NCI-H69 (cell line): ENCODE measurements around the gene HDAC4.

Source experiments
- DNase-seq: peaks from one replicate; lab custom pipeline; 2025; lab: John Stamatoyannopoulos, UW

HDAC4 gene

DNA sequence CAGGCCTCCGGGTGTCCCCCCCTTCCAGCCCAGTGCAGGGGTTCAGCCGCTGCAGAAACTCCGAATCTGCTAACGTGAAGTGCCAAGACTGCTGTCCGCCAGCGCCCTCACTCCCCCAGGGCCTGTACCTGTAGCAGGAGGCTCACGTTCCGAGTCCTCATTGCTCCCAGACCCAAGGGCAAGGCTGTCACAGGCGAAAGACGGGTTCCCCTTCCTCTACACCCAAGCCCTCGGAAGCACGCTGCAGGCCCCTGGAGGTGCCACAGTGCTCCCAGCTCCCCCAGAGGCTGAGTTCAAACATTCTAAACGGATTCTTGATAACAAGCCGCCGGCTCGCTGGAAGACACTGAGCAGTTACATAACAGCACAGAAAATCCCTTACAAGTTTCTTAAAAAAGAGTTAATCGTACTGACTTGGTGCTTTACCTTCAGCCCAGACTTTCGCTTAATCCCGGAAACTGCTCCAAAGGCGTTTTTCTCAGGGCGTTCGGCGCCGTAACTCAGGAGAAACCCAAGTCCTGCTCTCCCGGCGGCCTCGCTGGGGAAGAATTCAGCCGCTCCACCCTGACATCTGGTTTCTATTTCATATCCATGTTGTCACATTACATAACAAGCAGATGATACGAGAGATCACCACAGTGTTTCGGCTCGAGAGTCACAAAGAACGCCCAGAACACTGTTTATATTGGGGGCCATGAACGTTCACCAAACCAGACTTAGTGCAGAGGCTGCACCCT, 92.0 kb downstream of the HDAC4 start:
- DNase-seq = no peak

DNA sequence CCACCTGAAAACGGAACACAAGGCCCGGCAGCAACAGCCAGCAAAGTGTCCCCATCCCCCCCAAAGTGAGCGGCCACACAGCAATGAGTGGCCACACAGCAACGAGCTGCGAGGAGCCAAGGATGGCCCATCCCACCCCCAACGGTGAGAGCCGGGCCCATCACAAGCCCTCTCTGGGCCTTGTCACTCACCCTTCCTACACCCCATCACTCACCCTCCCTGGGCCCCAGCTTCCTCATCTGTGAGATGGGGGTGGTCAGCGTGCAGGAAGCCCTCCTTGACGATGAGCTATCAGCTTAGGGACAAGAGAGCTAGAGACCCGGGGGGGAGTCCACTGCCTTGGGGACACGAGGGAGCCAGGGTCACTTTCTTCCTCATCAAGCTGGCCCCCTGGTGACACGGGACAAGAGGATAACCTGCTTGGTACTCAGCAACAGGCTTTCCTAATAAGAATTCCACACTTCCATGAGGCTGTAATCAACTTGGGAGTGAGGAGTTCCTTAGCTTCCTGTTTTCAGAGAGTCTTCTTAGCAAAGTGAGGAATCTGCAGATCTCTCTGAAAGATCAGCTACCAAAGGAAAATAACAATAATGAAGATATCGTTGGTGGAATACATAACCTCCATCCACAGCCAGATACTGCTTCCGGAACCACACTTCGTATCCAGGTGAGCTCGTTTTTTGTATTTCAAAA, 92.8 kb downstream of the HDAC4 start:
- DNase-seq = no peak

DNA sequence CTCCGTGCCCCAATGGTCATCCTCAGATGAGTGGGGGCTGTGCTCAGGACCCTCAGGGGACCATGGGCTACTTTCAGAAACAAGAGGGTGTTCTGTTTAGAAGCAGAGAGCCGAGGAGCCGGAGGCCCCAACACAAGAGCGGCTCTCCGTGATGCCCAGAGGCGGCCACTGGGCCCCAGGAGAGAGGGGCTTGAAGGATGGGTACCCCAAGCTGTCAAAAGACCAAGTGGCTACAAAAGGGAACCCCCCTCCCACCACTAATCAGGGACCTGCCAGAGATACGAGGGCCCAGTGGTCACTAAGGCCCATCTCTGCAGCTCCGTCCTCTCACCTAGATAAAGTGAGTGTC, 93.6 kb downstream of the HDAC4 start:
- DNase-seq = no peak

DNA sequence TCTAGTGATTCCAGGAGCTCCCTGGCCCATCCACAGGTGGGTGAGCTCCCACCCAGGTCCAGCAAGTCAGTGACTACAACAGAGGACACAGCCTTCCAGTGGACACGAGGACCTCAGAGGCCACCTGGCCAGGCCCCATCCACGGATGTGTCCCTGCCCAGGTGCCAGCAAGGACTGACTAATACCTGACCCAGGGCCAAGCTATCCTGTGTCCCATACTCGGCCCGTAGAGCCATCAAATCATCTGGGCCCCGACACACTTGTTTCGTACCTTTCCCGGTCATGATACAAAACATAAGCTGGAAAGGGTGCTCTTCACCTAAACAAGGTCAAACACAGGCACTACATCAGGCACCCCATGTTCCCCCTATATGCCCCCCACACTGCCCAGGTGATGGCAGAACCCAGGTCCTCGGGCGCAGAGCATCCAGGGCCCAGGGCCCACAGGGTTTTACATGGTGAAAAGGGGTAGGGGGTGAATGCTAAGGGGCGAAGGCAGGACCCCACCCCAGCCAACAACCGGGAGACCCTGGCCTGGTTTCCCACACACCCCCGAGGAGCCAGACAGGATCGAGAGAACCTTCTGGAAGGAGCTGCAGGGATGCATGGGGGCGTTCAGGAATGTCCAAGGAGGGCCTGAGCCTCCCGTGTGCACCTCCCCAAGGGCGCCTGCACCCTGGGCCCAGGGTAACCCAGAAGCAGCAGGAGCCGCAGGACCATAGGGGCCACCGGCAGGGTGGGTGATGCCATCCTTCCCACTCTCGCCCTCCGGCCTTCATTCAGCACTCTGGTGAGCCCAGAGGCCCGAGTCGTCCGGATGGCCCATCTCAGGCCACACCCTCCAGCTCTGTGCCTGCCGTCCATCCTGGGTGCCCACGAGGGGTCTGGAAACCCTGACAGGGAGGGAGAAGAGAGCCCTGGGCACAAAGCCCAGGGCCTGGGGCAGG, 94.3 kb downstream of the HDAC4 start:
- DNase-seq = no peak

DNA sequence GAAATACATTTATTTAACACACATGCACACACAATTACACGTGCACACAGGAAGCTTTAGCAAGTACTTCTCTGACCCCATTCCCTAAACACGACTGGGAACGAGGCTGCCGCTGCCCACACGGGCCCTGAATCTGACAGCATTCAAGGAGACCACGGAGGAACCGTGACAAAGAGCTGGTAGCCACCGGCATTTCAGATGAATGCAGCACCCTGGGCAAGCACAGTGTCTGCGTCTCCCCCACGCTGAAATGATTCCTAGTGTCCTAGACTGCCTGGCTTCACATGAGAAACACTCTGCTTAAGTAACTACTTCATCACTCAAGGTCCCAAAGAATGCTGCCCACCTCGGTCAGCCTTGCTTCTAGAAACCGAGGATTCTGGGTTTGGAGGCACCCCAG, 95.0 kb downstream of the HDAC4 start:
- DNase-seq = no peak

DNA sequence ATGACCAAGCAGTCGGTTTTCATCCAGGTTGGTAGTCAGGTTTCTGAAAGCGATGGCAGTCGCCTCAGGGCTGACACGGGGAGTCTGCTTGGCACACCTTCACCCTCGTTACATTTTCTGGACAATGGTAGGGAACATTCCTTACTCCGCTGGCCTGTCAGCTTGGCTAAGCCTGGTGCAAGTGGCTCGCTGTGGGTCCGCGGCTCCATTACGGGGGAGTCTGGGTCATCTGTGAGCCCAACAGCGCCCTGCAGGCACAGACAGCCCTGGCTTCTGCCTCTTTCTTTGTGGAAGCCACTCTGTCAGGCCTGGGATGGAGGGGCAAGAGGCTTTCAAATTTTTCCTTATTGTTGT, 95.6 kb downstream of the HDAC4 start:
- DNase-seq = no peak

DNA sequence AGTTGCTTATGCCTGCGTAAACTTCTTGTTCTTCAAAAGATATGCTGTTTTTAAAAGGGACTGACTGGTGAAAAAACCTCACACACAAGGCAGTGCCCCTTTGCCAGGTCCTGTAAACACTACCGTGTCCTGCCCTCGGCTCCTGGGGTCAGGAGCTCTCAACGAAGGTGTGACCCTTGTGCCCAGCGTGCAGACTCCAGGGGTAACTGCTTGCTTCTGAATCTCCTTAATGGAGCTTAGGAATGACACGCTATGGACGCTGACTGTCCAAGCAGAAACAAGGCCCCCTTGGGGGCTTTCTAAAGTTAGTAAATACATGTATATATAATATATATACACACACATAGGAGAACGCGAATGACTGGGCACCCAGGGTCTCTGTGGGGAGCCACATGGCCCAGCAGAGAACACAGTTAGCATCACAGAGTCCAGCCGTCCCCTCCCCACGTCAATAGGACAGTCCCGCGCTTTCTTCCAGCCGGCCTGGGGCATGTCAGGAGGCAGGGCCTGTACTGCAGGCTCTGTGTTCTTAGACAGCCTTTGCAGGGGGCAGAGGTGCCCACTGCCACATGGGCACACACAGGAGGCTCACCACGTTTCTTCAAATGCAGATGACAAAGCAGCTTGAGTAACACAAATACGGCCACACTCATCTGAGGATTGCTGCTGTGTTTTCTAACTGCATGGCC, 96.1 kb downstream of the HDAC4 start:
- no peak for DNase-seq

DNA sequence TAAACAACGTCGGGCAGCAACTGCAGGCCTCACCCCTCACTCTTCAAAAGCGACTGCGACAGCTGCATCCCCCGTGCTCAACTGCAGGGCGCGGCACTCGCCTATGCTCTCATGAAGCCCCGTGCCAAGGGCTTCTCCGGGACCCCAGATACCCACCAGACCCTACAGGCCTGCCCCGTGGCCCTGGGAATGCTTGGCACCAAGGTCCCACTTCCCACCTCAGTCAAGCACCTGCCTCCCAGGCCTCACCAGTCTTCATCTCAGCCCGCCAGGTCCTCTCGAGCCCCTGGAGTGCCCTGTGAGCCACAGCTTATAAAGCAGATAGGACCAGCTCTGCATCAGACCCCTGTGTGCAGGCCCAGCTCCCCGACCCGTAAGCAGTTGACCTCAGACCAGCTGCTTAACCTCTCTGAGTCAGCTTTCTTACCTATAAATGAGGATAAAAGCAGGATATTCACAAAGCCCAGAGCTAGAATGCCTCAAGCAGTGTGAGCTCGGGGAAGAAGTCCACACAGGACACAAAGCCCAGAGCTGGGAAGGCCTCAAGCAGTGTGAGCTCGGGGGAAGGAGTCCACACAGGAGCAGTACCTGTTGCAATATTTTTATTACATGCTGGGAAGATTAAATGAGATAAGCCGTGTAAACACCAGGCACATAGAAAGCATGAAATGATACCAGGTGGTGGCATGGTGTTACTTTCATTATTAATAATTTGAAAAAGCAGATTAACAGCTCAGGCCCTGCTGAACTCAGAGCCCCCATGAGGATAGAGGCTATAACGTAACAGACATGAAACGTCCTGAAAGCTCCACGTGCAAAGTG, 96.9 kb downstream of the HDAC4 start:
- DNase-seq = no peak

DNA sequence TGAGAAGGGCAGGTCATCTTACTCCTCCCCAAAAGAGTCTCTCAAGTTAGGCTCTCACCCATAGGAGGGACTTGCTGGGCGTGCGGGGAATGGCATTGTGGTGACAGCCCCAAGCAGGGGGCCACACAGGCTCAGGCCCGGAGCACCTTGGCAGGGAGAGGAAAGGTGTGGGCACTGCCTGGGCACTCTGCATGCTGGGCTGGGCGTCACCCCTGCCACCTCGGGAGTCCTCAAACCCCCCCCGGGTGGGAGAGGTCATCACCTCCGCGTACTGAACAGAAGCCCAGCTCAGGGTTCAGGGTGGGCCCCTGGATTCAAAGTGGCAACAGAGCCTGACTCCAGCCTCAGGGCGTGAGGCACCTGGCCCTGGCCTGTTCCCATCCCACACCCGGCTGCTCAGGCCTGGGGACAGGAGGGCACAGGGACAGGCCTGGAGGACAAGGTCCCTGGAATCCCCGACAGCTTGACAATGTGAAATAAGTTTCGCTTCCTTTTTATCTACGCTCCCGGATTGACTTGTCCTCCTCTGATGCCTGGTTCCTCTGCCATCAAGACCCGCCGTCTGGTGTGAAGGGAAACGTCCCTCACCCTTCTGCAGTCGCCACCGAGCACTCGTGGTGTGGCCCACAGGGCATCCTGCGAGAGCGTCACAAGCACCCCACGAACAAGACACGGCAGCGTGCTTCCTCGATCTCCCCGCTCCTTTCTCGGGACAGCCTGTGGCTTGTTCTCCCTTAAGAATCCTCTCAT, 97.8 kb downstream of the HDAC4 start:
- no peak for DNase-seq

DNA sequence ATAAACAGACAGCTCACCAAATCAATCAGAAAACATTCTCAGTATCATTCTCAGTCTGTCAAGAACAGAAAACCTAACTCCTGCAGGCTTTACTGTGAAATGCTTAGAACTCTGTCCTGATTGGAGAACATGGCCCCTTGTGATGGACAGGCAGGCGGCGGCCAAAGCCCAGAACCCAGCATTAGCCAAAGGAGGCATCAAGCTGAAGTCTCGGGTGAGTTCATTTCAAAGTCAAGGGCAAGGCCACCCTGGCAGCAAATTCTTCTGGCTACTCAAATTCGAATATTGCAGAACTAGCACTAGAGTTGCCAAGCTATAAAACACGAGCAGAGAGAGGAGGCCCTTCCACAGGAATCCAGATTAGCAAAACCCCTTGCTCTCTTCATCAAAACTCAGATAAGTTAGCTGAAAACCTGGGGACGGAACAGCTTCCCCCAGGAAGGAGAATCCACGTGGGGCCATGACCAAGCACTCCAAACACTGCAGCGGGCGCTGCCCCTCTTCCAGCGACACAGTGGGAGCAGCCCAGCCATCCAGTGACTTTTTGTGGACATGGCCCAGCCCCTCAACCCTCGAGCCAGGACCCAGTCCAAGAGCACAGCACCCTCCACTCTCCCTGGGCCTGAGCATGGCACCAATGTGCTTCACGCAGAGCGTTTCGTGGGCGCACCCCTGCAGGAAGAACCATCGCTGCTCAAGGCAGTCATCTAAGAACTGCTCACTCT, 98.6 kb downstream of the HDAC4 start:
- no peak for DNase-seq

DNA sequence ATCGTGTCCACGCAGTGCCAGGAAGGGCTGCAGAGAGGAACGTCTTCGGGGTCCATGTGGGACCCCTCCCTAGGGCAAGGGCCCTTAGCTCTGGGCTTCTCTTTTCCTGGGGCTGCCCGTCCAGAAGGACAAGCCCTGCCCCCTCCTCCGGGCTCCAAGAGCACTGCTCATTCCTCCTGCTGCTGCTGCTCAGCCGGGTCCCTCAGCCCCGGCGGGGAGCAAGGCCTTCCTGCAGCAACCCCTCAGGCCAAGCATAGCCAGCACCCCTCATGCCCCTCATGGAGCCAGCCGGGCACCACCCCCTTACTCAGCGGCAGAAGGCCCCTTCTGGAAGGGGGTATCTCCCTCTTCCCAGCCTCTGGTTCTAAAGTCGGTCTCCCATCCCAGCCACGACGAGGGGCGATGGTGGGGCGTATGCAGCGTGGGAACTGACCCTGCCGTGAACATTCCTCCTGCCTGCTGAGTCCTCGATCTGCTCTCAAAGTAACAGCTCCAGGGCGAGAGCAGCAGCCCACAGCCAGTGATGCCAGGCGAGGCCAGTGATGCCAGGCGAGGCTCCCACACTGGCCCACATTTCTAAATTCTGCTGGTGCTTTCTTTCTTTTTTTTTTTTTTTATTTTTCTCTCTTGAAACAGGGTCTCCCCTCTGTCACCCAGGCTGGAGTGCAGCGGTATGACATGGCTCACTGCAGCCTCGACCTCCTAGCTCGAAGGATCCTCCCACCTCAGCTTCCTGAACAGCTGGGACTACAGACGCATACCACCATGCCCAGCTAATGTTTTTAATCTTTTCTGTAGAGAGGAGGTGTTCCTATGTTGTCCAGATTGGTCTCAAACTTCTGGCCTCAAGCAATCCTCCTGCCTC, 99.7 kb downstream of the HDAC4 start:
- DNase-seq = no peak

DNA sequence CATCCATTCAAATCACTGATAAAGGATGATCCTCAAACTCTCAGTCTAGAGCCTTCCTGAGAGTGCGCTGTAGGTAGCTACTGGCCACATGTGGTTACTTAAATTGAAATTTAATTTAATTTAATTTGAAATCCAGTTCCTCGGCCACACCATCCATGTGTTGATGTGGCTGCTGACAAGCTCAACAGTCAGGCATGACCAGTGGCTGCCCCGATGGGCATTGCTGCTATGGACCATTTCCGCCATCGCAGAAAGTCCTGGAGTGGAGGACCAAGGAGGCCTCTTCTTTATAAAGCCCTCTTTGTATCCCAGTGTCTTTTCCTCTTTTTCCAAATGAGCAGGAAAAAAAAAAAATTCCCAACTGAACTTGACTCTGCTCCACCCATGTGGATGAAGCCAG, 100.6 kb downstream of the HDAC4 start:
- DNase-seq = no peak

DNA sequence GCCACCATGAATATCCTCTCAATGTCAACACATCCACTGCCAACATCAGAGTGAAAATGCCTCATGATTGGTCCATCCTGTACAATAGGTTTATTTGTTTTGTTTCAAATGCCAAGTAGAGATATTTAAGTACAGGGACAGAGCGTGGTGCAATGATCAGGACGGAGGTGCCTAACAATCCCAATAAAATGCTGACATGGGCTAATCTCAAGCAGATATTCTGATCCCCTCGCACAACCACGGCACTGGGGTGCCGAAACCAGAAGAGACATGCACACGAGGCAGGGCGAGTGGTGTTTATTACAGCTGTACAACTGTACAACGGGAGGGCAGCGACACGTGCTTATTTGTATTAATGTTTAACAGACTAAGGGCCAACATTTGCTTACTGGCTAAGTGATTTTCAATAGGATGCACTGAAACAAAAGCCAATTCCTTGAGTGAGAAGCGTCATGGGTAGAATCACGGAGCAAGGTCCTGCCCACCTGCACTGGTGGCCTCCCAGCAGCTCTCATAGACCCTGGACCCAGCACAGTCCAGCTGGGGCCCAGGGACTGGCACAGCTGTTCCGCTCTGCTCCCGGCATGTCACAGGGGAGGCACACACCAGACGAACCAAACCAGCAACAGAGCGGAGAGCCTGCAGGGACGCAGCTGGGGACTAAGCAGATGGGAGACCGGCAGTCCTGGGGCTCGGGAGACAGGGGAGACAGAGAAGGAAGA, 101.4 kb downstream of the HDAC4 start:
- no peak for DNase-seq

DNA sequence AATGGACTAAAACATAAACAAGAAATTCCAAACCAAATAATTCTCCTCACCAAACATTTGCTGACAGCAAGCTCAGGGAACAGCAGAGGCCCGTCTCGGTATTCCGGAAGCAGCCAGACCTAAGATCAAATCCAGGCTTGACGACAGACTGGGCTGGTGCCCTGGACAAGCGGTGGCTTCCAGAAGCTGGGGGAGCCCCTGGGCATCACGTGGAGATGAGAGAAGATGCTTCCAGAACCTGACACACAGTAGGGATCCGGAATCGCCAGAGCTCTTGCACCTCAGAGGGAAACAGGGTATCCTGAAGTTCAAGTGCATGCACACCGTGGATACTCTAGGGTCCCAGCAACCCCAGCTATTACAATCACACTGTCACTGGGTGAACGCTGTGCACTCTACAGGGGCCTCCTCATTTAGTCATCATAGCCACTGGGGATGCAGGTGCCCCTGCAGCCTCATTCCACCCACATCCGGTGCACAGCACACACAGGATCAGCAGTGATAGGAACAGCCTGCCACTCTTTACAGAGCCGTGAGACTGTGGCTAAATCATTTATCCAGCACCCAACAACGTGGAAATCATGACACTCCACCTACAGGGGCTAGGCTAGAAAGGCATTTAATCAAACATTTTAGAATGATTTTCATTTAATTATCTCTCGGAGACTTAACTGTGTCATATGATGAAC, 102.6 kb downstream of the HDAC4 start:
- no peak for DNase-seq

DNA sequence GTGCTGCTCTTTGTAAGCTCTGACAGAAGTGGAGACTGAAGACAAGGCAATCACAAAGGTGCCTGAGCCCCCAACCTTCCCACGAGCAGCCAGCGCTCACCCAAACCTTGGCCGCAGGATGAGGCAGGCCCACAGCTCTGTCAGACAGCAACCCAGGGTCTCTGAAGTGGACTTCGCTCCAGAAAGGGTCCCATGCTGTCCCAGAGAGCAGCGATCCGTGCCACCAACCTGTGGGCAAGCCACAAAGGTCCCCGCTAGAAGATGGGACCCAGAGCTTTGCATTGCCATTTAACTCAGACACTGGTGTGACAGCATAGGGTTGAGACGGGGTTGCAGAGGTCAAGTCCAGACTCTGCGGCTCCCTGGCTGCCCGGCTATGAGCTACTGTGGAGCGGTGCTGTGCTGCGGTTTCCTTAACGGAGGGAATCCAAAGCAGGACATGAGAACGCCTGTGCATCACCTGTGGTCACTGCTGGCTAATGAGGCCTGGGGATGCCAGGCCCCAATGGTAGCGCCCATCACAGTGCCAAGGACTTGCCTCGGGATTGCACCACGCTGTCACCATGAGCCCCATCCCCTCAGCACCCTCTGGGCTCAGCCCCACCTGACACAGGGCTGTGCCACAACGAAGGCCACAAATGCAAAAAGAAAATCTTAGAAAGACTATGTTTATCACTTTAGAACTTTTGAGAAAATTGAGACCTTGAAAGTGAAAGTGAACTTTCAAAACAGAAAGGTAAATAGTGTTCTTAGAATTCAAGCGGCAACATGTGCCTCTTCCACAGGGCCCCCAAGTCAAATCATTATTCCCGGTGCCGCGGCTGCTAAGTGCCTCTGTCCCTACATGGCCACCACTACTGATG, 103.4 kb downstream of the HDAC4 start:
- DNase-seq = no peak

DNA sequence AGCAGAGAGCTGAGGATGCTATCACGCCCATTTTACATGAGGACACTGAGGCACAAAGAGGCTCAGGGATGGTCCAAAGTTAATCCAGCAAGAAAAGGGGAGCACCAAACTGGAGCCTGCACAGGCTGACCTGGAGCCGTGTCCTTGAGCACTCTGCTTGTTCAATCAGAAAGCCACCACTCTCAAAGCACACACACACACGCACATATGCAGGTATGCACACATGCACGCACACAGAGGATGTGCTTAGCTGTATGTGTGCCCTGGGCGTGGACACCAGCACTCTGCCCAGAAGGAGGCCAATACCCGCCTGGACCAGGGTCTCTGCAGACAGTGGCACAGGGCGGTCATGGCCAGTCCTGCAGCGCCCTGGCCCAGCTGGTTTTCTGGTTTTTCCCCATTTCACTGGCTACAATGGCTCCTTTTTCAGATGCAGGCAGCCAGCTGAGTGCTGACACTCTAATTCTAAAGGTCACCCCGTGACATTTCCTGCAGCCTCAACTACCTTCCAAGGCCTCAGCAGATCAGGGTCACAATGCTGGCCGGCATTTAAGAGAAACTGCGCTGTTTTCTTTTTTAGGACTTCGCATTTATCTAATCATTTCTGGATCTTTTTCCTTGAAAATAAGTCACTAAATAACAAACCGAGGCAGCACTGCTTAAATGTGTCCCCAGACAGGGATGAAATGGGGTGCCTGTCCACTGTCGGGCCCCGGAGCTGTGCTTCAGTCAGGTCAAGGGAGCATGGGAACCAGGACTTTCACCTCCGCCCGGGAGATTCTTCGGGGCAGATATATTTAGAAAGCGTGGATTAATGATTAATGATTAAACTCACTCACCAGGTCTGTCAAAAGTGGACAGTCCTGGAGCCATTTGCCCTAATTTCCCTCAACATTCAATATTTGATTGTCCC, 104.5 kb downstream of the HDAC4 start:
- DNase-seq = no peak
